GM21723 (cell line): ENCODE data around the gene MFN2.
A peak's percentile ranks its signal among the peaks of the same experiment; 100 is the strongest.

Experiments used
- ATAC-seq: cut with Tn5 transposase; IDR thresholded peaks from one replicate; pipeline ENCODE4 v1.9.1; 2021; ENCODE audit warnings: mild to moderate bottlenecking, moderate library complexity; ENCODE audit not compliant: unreplicated experiment

Gene MFN2

DNA sequence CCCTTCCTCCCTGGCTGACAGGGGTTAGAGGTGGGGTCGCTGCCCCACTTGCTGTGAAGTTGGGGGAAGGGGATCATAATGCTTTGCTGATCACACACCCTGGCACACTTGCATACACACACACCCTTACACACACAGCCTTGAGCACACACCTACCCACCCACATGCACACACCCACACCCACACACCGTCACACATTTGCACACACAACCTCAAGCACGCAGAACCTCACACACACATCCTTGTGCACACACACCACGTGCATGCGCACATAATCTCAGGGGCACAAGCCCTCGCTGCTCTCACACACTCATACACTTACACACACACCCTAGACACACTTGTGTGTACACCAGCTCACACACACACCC lies 66.5 kb downstream of the MFN2 start:
- no peak for ATAC-seq

DNA sequence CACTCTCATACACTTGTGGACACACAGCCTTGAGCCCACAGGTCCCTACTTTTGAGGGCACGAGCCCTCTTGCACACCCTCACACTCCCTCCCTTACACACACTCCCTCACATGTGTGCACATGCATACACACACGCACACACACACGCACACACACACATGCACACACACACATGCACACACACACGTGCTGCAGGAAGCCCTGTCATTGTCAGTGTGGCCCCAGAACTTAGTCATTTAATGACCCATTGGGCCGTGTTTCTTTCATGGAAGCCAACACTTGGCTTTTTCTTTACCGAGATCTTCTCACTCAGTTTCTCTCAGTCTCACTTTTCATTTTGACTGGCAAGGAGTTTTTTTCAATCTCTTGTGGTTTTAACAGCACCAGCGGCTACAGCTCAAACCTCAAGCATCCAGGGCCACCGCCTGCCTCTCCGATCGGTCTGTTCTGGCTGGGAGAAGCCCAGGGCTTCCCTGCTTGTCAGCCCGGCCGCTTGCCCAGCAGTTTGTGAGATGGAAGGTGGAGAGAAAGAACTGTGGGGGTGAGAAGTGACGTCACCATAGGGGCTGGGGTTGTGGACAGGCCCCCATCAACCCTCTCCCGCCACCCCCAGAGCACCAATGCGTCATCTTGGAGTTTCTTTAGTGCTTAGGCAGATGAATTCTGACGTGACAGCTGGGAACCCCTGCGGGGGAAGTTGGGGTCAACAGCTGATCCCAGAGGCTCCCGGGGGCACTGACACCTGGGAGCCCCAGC lies 67.1 kb downstream of the MFN2 start:
- ATAC-seq: peak; percentile 36

DNA sequence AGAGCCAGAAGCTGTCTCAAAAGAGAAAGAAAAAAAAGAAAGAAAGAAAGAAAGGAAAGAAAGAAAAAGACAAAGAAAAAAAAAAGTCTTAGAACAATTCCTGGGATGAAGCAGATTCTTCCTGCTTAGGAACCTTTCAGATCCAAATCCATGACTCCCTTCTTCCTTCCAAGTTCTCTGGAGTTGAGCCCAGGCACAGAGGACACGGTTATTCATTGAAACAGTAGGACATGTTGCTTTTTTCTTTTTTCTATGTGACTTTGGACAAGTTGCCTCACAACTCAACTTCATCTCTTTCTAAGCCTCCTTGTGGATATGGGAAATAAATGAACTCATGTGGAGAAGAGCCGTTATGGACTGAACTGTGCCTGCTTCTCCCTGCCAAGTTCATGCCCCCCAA lies 68.1 kb downstream of the MFN2 start:
- no peak for ATAC-seq

DNA sequence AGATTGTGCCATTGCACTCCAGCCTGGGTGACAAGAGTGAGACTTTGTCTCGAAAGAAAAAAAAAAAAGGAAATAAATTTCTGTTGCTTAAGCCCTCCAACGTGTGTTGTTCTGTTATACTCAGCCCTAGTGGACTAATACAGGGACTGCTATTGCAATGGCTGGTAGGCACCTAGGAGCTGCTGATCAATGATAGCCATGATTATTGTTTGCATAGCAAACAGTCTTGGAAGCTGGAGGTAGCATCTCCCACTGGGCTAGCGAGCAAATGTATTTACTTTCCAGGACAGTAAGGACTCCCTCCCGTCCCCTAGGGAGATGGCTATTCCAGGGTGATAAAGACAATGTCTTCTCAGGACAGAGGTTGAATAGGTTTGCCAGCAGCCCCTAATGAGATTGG lies 69.4 kb downstream of the MFN2 start:
- ATAC-seq: no peak

DNA sequence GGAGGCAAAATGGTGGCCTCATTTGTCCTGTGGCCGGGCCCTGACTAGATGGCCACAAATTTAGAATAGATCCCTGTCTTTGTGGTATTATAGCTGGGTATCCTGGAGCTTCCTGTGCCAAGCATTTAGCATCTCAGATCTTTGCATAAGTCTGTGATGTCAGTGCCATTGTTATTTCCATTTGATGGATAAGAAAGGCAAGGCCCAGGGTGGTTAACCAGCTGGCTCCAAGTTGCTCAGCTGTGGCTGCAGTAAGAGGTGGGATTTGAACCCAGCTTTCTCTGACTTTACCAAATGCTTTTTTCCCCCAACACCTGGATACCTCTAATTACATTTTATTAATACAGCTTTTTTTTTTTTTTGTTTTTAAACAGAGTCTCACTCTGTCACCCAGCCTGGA lies 71.1 kb downstream of the MFN2 start:
- no peak for ATAC-seq

DNA sequence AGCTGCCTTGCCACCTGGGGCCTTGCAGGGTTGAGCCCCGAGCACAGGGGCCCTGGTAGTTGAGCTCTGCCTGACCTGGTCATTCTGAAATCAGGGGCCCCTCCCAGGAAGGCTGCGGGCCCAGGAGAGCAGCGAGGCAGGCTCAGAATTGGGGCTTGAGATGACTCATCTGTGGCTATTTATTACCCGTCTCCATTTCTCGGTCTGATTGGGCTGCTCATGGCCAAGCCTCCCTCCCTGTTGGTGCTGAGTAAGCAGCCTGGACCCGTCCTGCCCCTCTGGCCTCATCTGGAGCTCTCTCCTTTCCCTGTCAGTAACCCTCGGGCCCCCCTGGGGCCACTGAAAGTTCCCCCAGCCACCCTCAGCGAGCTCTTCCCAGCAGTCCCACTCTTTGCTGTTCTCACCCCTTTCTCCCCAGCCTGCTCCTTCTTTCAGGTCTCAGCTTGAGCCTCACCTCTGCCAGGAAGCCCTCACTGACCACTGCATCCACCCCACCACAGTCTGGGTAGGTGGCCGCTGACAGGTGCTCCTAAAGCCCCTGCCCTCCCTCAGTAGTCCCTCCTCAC lies 71.8 kb downstream of the MFN2 start:
- ATAC-seq: peak; percentile 72

DNA sequence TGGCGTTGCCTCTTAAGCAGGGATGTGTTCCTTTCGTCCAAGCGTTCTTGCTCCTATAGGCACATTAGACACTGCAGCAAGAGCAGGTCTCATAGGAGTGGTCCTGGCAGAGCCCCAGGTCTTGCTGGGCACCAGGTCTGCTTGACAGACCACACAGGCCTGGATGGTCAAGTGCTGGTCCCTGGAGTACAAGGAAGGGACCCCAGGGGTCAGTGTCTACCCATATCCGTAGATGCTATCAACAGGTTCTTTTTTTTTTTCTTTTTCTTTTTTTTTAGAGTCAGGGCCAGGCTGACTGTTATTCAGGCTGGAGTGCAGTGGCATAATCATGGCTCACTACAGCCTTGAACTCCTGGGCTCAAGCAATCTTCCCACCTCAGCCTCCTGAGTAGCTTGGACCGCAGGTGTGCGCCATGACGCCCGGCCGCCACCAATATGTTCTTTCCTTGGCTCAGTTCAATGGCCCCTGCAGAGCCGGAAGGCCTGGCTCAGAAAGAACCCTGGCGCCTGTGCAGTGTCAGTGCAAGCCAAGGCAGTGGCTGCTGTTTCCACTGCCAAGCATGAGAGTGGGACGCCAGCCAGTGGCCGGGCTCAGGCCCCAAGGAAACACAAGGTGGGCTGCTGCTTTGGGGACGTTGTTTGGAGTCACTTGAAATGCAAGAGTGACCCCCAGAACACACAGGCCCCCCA lies 72.9 kb downstream of the MFN2 start:
- ATAC-seq: no peak

DNA sequence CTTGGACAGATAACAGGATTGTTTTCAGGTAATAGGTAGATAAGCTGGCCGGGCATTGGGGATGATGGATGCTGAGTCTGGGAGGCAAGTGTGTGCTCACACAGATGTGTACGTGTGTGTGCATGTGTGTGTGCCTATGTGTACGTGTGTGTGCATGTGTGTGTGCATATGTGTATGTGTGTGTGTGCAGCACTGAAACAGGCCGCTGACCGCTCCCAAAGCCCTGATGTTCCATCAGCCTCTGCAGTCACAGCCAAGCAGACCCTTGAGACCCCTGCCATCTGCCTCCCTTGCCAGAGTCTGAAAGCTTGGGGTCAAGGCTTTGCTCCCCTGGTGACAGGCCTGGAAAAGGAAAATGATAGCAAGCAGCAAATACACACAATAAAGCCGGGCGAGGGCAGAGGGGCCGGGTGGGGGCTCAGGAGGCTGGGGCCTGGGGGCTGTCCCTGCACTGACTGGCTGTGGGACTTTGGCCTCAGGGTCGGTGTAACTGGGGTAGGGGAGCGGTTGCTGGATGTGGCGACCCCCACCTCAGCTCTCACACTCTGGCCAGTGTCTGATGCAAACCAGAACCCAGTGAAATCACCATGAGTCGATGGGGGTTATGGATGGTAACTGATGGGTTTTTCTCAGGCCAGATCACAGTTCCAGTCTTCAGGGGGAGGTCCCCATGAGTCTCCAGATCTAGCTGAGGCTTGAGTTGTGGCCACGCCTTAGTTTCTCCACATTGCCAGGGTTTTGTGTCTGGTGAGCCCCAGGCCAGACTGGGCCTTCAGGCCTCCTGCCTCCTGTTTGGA lies 73.7 kb downstream of the MFN2 start:
- peak; percentile 34 for ATAC-seq

DNA sequence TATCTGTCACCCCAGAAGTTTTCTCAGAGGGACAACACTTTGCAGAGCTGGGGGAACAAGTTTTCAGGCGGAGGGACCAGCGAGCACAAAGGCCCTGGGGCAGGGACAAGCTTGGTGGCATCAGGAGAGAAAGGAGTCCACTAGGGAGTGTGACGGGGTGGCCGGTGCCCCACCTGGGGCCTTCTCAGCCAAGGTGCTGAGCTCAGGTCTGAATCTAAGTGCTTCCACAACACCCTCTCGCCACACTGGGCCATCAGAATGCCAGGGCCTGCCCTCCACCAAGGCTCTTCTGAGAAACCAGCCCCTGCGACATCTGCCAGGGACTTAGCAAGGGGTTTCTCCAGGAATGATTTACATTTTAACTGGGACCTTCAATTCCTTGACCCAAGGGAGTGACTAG lies 75.0 kb downstream of the MFN2 start:
- ATAC-seq: no peak

DNA sequence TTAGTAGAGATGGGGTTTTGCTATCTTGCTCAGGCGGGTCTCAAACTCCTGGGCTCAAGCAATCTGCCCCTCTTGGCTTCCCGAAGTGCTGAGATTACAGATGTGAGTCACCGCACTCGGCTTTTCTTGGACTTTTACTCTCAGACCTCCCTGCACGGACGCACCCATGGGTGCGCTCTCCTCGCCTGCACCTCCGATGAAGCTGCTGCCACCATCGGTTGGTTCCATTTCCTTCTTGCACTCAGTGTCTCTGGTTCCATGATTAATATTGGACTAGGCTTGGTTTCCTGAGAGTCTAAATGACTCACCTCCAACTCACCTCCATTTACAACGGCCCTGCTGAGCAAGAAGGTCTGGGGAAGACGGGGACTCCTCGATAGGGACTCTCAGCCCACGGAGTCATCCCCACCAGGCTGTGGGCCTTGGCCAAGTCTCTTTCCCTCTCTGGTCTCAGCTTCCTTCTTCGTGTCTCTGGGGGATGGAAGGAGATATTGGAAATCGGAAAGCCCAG lies 76.1 kb downstream of the MFN2 start:
- ATAC-seq: no peak

DNA sequence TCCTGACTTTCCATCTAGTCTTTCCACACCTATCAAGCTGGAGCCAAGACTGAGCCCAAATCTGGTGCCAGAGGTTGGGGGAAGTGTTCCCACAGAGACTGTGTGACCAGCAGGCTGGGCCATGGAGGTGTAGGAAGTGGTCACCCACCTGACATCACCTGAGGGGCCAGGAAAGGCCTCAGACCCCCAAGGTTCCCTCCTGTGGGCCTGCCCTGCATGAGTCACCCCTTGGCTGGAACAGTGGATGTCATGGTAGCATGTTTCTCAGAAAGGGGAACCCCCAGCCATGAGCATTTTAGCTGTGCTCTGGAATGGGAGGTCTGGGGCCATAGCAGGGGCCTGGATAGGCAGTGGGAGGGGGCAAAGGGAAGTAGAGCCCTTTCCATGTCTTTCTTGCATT lies 77.1 kb downstream of the MFN2 start:
- ATAC-seq: no peak

DNA sequence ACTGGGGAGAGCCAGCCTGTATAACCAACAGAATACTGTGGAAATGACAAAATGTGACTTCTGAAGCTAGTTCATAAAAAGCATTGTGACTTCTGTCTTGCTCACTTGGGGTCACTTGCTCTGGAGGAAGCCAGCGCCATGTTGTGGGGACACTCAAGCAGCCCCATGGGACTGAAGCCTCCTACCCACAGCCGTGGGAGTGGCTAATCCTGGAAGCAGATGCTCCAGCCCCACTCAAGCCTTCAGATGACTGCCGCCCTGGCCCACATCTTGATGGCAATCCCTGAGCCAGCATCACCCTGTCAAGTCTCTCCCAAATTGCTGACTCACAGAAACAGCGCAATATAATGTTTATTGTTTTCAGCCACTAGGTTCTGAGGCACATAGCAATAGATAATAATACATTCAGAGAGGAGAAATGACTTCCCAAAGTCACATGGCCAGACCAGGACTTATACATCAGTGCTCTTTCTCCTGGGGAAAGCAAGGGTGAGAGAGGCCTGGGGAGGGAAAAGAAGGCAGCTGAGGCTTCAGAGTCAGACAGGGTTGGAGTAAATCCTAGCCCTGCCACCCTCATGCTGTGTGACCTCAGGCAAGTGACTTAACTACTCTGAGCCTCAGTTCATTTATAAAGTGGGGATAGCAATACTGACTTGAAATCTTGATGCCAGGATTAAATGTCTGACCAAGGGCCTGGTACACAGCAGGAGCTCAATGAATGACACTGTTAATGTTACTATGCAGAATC lies 77.9 kb downstream of the MFN2 start:
- ATAC-seq: no peak

DNA sequence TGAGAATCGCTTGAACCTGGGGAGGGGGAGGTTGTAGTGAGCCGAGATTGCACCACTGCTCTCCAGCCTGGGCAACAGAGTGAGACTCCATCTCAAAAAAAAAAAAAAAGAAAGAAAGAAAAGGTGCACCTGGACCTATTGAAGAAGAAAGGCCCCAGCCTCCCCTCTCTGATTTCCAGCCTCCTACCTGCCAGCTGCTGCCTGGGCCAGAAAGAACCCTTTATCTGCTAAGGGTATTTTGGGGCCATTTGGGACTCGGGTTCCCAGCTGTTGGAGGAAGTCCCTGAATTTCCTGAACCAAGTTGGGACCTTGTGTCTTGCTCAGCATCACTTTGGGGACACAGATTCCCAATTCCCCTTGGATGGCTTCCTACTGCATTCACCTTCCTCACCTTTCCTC lies 79.0 kb downstream of the MFN2 start:
- no peak for ATAC-seq

DNA sequence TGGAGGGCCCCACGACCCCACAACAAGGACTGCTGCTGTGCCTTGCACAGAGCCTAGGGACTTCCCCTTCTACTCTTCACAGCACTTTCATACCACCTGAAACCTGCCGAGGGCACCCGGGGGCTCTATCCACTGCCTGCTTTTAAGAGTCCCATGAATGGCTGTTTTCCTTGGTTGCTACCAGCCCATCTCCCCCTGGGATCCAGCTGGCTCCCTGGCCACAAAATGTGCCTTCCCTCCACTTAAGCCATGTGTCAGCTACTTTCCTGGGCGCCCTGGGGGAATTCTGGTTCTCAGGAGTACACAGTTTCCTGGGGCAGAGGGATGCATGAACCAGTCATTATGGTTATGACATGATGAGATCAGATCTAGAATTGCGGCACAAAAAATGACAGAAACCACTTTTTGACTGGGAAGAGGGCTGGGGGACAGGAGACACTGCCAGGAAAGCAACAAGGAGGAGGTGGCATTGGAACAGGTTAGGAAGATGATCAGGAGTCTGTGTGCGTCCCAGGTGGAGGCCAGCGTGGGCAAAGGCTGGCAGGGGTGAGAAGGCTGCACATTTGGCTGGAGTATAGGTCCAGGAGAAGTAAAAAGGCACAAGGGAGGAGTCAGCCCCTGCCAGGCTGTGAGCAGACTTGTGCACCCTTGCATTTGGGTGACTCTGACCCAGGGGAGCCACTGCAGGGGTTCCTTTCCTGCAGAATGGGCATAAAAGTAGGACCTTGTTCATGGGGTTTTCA lies 79.6 kb downstream of the MFN2 start:
- peak; percentile 43 for ATAC-seq

DNA sequence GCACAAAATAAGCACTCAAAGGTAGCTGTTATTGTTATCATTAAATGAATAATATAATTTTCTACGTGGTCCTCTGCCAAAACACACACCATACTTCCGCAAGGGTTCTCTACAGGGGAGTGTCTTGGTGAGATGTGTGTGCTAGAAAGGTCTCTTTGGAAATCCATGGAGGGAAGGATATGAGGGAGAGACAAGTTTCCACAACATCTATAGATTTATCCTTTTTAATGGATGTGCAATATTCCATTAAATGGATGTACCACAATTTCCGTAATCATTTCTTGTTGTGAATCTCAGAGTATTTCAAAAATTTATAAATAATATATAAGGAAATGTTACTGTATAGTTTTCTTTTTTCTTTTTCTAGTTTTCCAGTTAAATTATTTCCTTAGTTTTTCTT lies 80.3 kb downstream of the MFN2 start:
- ATAC-seq: no peak
